H9 (cell line): Measurements from ENCODE around the gene SPEM3. TPM values are rescaled to one million over a fixed set of nuclear protein-coding genes. Genes with fewer than 3 reads are reported as not detected.

Source experiments
- DNase-seq: peaks from one replicate; pipeline ENCODE4 v3.0.0-alpha.2; 2017
- H2AFZ ChIP-seq: one replicate; pipeline ENCODE4 v1.6.1; 2013; ENCODE audit warnings: mild to moderate bottlenecking, low read length, control low read depth, moderate library complexity
- H2AK5ac ChIP-seq: 2 replicates; pipeline ENCODE4 v1.6.1; 2013; ENCODE audit warnings: low read length, control low read depth, mixed read lengths; ENCODE audit not compliant: insufficient read length
- H2BK120ac ChIP-seq: one replicate; pipeline ENCODE4 v1.6.1; 2013; ENCODE audit warnings: low read depth, mild to moderate bottlenecking, low read length, control low read depth, inconsistent platforms; ENCODE audit not compliant: poor library complexity, severe bottlenecking
- H2BK12ac ChIP-seq: 2 replicates; pipeline ENCODE4 v1.6.1; 2013; ENCODE audit warnings: low read length, control low read depth, mixed read lengths, low read depth; ENCODE audit not compliant: insufficient read length
- H2BK15ac ChIP-seq: 2 replicates; pipeline ENCODE4 v1.6.1; 2013; ENCODE audit warnings: low read depth, low read length, control low read depth
- H2BK20ac ChIP-seq: one replicate; pipeline ENCODE4 v1.6.1; 2013; ENCODE audit warnings: low read depth, mild to moderate bottlenecking, low read length, control low read depth, inconsistent platforms; ENCODE audit not compliant: poor library complexity, severe bottlenecking
- H2BK5ac ChIP-seq: 2 replicates; pipeline ENCODE4 v1.6.1; 2013; ENCODE audit warnings: low read length, control low read depth, mixed read lengths; ENCODE audit not compliant: insufficient read length
- H3K14ac ChIP-seq: 2 replicates; pipeline ENCODE4 v1.6.1; 2013; ENCODE audit warnings: low read length, control low read depth; ENCODE audit not compliant: insufficient read depth
- H3K18ac ChIP-seq: 2 replicates; pipeline ENCODE4 v1.6.1; 2013; ENCODE audit warnings: low read depth, mild to moderate bottlenecking, mixed read lengths, low read length, control low read depth; ENCODE audit not compliant: insufficient read length
- H3K23ac ChIP-seq: 2 replicates; pipeline ENCODE4 v1.6.1; 2013; ENCODE audit warnings: low read length, control low read depth, mixed read lengths, low read depth; ENCODE audit not compliant: insufficient read length
- H3K23me2 ChIP-seq: 2 replicates; pipeline ENCODE4 v1.6.1; 2013; ENCODE audit warnings: low read depth, mild to moderate bottlenecking, mixed read lengths, low read length, control low read depth; ENCODE audit not compliant: insufficient read length, poor library complexity, severe bottlenecking
- H3K27ac ChIP-seq: 2 replicates; pipeline ENCODE4 v1.5.1; 2013; ENCODE audit warnings: low read length, control low read depth, mixed read lengths, low read depth; ENCODE audit not compliant: insufficient read length
- H3K27me3 ChIP-seq: 2 replicates; pipeline ENCODE4 v1.6.1; 2013; ENCODE audit warnings: low read length, control low read depth, inconsistent platforms; ENCODE audit not compliant: insufficient read depth
- H3K4ac ChIP-seq: 2 replicates; pipeline ENCODE4 v1.6.1; 2013; ENCODE audit warnings: low read depth, mild to moderate bottlenecking, control low read depth, inconsistent platforms, low read length, moderate library complexity
- H3K4me1 ChIP-seq: 2 replicates; pipeline ENCODE4 v1.6.1; 2013; ENCODE audit warnings: low read length, control low read depth, inconsistent platforms; ENCODE audit not compliant: insufficient read depth
- H3K4me2 ChIP-seq: 2 replicates; pipeline ENCODE4 v1.6.1; 2013; ENCODE audit warnings: low read length, control low read depth, mixed read lengths; ENCODE audit not compliant: insufficient read length, insufficient read depth
- H3K56ac ChIP-seq: 2 replicates; pipeline ENCODE4 v1.6.1; 2013; ENCODE audit warnings: low read depth, mild to moderate bottlenecking, mixed read lengths, low read length, control low read depth; ENCODE audit not compliant: insufficient read length
- H3K79me1 ChIP-seq: 2 replicates; pipeline ENCODE4 v1.6.1; 2013; ENCODE audit warnings: low read depth, mild to moderate bottlenecking, moderate library complexity, low read length, control low read depth, inconsistent platforms; ENCODE audit not compliant: insufficient read depth, poor library complexity, severe bottlenecking
- H3K79me2 ChIP-seq: 2 replicates; pipeline ENCODE4 v1.6.1; 2013; ENCODE audit warnings: low read length, control low read depth, inconsistent platforms; ENCODE audit not compliant: insufficient read depth
- H3K9ac ChIP-seq: 2 replicates; pipeline ENCODE4 v1.6.1; 2013; ENCODE audit warnings: low read length, control low read depth, mixed read lengths; ENCODE audit not compliant: insufficient read length; ENCODE audit errors: extremely low read depth
- H3K9me3 ChIP-seq: one replicate; pipeline ENCODE4 v1.6.1; 2013; ENCODE audit warnings: low read depth, low read length, inconsistent platforms; ENCODE audit not compliant: control insufficient read depth
- H3T11ph ChIP-seq: one replicate; pipeline ENCODE4 v1.6.1; 2013; ENCODE audit warnings: mild to moderate bottlenecking, low read length, control low read depth, inconsistent platforms
- H4K20me1 ChIP-seq: one replicate; pipeline ENCODE4 v1.6.1; 2013; ENCODE audit not compliant: control insufficient read depth, insufficient read length, insufficient read depth
- H4K5ac ChIP-seq: 2 replicates; pipeline ENCODE4 v1.6.1; 2013; ENCODE audit warnings: low read depth, mild to moderate bottlenecking, mixed read lengths, low read length, control low read depth; ENCODE audit not compliant: insufficient read length
- H4K8ac ChIP-seq: replicated peaks from 2 replicates; pipeline ENCODE4 v1.6.1; 2013; ENCODE audit warnings: low read length, control low read depth, mixed read lengths, low read depth; ENCODE audit not compliant: insufficient read length
- H4K91ac ChIP-seq: 2 replicates; pipeline ENCODE4 v1.6.1; 2013; ENCODE audit warnings: low read depth, mild to moderate bottlenecking, moderate library complexity, mixed read lengths, low read length, control low read depth; ENCODE audit not compliant: insufficient read length
- H3K27ac Mint-ChIP-seq, 3 experiments: 2 replicates in 2 of 3; 3 replicates in 1 of 3; pipeline ENCODE4 v1.8.0; 2020 to 2021; ENCODE audit warnings: mixed read lengths in 3 of 3, mild to moderate bottlenecking in 1 of 3, moderate library complexity in 1 of 3
- H3K27me3 Mint-ChIP-seq: 2 replicates; pipeline ENCODE4 v1.8.0; 2021; ENCODE audit warnings: low read depth, mild to moderate bottlenecking, moderate library complexity, mixed read lengths
- H3K36me3 Mint-ChIP-seq, 3 experiments: 2 replicates in 2 of 3; 3 replicates in 1 of 3; pipeline ENCODE4 v1.8.0; 2020 to 2021; ENCODE audit warnings: low read depth in 3 of 3, mixed read lengths in 3 of 3; ENCODE audit not compliant: insufficient read depth in 1 of 3
- H3K4me1 Mint-ChIP-seq, 2 experiments: 2 replicates each; pipeline ENCODE4 v1.8.0; 2020; ENCODE audit warnings: mixed read lengths in 2 of 2
- H3K4me3 Mint-ChIP-seq, 2 experiments: 2 replicates in 1 of 2; 3 replicates in 1 of 2; pipeline ENCODE4 v1.8.0; 2020 to 2021; ENCODE audit warnings: mild to moderate bottlenecking in 2 of 2, mixed read lengths in 2 of 2, moderate library complexity in 1 of 2
- H3K9me3 Mint-ChIP-seq, 2 experiments: 2 replicates in 1 of 2; 3 replicates in 1 of 2; pipeline ENCODE4 v1.8.0; 2020; ENCODE audit warnings: mild to moderate bottlenecking in 2 of 2, mixed read lengths in 2 of 2, moderate library complexity in 1 of 2
- CTCF ChIP-seq: fragments of 200-600 bp; sonication (generic); conservative IDR thresholded peaks from 3 replicates; pipeline ENCODE4 v1.8.0; 2021; ENCODE audit warnings: antibody characterized with exemption, mild to moderate bottlenecking
- WGBS: extraction: QIAGEN DNeasy Blood & Tissue Kit; methylation state at CpG from one replicate; pipeline ENCODE4 v1.1.7; 2013; ENCODE audit warnings: missing lambda C conversion rate, low lambda C conversion rate, mixed read lengths; ENCODE audit not compliant: insufficient read length; ENCODE audit errors: extremely low coverage; 5-methylcytosine and 5-hydroxymethylcytosine counted together
- total RNA-seq: library from RNA; stranded (reverse); gene quantifications from 2 replicates; pipeline ENCODE4 v1.2.1, GENCODE V29; 2021

The SPEM3 gene
- total RNA-seq, 1 experiment from 2014 or later, result not detected

- Histone ChIP-seq H2AK5ac (no peak overlapping the region), H3T11ph (no peak overlapping the region), H2BK5ac (no peak overlapping the region), H3K14ac (no peak overlapping the region), H3K18ac (no peak overlapping the region), H4K91ac (no peak overlapping the region), H3K9ac (no peak overlapping the region), H2AFZ (no peak overlapping the region), H3K56ac (no peak overlapping the region), H2BK20ac (no peak overlapping the region), H3K27me3 (peaks cover 1% of the 10 kb centered on the region; the same call in 1 of the 2 replicates), H3K4ac (no peak overlapping the region), H2BK120ac (no peak overlapping the region), H3K79me1 (no peaks in the 10 kb centered on the region), H3K27ac (no peak overlapping the region), H3K9me3 (no peaks in the 10 kb centered on the region), H3K4me1 (no peaks in the 10 kb centered on the region; the same call in 1 of the 2 replicates), H4K8ac (no peak overlapping the region), H3K4me2 (no peak overlapping the region), H4K20me1 (no peaks in the 10 kb centered on the region), H3K79me2 (no peaks in the 10 kb centered on the region), H2BK15ac (no peak overlapping the region), H3K23ac (no peak overlapping the region), H3K23me2 (peaks cover 7% of the 10 kb centered on the region), H4K5ac (no peak overlapping the region), H2BK12ac (no peak overlapping the region)
- no peaks in the 10 kb centered on the region; a peak in 1 of 5 replicates for H3K9me3 Mint-ChIP-seq
- peaks cover 2% of the 10 kb centered on the region; the same call in 1 of the 2 replicates for H3K27me3 Mint-ChIP-seq
- DNase-seq, result no peak
- H3K27ac Mint-ChIP-seq, result no peak overlapping the region
- H3K4me3 Mint-ChIP-seq, result no peak overlapping the region; a peak in 1 of 5 replicates
- no peak for TF ChIP-seq CTCF
- H3K36me3 Mint-ChIP-seq, result peaks cover 7 to 18% (median 11%) of the 10 kb centered on the region in 3 experiments
- H3K4me1 Mint-ChIP-seq, result peaks cover 18 to 30% of the 10 kb centered on the region in 2 experiments
- no CpG with 5 or more reads among the region's 7 CpGs for WGBS
Measured at GRCh38 chr17:7448461-7448860, 19.8 kb downstream of the SPEM3 start.
